GM18517 (cell line): Measurements from ENCODE around the gene SIX3.
A peak's percentile ranks its signal among the peaks of the same experiment; 100 is the strongest.

Experiments used
- ATAC-seq: cut with Tn5 transposase; IDR thresholded peaks from one replicate; pipeline ENCODE4 v1.9.1; 2021; ENCODE audit warnings: mild to moderate bottlenecking, moderate library complexity; ENCODE audit not compliant: unreplicated experiment

Gene SIX3

DNA sequence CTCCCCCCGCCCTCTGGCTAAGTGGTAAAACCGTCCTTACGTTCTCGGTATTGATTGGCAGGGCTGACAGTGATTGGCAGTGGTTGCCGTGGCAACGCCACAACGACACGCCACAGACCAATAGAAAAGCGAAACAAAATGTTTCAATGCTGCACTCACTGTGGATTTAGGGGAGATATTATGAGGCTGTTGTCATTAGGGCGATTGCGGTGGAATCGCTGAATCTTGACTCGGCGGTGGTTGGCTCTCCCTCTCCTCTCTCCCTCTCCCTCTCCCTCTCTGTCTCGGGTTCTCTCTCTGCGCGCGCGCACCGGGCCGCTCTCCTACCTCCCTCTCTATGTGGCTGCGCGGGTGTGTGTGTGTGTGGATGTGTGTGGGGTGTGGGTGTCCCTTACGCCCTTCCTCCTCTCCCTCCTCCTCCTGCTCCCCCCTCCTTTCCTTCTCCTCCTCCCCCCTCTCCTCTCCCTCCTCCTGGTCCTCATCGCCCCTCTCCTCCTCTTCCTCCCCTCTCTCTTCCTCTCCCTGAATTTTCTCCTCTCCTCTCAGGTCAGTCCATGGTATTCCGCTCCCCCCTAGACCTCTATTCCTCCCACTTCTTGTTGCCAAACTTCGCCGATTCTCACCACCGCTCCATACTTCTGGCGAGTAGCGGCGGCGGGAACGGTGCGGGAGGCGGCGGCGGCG is at the start of gene SIX3:
SIX3 (plus strand) TSS at position 152 of the 684 bp plus-strand sequence; CDS start at position 555, 403 bp downstream.
- ATAC-seq: no peak

DNA sequence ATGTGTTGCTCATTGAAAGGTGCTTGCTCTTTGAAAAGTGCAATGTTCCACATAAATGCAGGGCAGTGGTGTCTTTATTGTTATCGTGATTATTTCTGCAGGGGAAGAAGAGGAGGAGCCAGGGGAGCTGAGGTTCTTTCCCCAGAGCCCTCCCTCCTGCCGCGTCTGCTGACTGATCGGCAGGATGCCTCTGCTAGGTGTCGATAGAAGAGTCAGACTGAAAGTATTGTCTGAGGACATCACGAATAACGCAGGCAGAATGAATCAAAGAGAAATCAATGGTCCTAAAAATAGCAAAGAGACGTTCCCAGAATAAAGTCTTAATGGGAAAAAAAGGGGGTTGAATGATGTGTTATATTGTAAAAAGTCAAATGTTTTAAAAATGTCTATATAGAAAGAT is 47.4 kb upstream of the SIX3 start:
- no peak for ATAC-seq

DNA sequence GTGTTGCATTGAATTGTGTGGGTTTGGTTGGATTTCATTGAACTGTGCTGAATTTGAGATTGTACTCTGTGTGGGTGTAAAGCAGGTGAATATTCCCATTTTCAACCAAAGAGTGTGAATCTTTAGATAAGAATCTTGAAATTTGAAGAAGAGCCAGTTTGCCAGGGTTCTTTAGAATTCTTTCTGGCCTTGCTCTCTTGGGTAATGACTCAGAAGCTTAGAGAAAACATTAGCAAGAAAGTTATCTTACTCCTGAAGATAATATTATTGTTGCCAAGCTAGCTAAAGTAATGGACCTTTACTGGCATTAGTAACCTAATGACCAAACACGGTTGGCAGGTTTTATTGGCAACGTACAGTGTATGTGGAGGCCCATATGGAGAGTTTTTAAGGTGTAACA is 46.4 kb upstream of the SIX3 start:
- ATAC-seq: no peak

DNA sequence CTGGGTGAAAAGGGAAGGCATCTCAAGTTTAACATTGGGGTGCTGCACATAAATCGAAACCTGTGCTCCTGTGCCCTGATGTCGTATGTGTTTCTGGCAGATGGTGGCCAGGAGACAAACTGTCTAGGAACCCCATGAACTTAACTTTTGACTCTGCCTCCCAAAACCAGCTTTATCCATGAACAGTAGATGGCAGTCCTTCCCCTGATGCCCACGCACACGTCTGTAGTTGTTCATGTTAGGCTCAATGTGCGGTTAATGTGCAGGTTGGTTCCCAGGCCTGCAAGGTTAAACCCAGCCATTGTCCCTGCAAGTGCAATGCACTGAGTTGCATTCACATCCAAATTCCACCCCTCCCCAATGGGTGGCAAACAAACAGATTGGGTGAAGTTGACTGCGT is 44.1 kb upstream of the SIX3 start:
- ATAC-seq: no peak

DNA sequence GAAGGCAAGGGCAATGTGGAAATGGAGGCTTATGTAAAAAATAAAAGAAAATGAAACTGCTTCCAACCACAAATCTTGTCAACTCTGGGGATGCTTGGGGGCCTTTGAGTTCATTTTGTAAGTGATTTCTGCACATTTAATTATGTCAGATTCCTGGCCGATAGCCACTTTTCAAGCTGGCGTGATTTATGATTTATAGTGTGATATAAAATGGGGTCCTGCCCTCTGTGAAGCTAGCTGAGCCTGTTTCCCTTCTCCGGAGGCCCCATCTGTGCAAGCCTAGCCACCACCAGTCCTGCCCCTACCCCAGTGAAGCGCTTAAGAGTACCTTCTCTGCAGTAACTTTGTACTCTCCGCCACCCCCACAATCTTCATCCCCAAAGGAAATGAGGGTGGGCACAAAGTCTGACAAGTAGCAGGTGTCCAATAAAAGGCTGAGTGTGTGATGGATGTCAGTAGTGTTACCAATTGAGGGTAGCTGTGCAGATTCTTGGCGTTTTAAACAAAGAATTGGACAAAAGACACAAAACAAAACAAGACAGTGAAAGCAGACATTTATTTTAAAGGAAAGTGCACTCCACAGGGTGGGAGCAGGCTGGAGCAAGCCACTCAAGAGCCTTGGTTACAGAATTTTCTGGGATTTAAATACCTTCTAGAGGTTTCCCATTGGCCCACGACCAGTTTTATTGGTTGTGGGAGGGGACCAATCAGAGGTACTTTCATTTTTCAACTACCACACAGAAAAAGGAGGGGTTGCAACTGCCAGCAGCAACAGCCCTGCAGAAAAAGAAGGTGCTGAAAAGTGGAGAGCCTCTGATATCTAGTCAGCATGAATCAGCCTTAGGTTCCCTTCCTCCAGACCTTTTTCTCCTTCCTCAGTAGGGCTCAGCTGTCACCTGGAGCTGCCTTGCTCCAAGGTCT is 39.0 kb upstream of the SIX3 start:
- ATAC-seq: no peak

DNA sequence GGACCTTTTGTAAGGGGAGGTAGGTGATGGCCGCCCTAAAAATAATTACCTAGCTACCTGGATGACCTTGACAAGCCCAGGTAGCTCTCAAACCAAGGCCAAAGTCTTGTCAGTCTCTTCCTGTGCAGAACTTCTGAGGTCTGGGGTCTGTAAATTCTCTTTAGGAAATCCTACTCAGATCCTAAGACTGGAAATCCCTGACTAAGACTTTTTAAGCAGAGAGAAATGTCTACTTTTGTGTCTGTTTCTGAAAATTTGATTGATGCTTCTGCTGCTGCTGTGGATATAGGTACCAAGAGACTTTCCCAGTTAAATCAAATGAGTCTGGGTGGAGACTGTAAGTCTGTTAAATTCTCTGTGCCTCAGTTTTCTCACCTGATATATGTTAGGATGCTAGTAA is 36.9 kb upstream of the SIX3 start:
- no peak for ATAC-seq

DNA sequence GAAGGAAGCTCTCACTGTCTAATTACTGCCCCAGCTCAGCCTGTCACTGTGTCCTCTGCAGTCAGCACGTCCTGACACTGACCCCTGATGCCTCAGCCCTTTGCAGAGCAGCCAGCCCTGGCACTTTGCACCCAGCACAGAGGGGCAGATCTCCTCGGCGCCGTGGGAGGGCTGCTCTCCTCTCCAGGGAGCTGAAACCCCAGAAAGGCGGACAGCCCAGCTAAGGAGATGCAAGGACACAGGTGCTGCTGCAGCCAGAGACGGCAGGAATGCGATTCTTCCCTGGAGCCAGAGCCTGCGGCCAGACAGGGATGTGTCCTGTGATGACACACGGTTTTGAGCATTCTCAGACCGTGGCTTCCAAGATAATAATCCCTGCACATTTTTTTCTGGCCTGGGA is 34.5 kb upstream of the SIX3 start:
- ATAC-seq: no peak

DNA sequence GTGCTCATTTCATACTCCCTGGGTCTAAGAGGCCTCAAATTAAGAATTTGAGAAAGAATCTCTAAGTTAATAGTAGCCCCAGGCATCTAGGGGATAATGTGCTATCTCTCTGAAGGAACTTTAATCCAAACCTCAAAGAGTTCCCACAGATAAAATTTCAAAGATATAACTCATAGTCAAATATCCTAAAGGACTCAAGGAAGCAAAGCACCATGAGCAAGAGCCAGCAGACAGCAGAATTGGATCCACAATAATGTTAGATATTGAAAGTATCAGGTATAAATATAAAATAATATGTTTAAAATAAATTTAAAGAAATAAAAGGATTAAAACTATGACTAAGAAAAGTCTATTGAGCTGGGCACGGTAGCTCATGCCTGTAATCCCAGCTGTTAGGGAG is 31.7 kb upstream of the SIX3 start:
- no peak for ATAC-seq

DNA sequence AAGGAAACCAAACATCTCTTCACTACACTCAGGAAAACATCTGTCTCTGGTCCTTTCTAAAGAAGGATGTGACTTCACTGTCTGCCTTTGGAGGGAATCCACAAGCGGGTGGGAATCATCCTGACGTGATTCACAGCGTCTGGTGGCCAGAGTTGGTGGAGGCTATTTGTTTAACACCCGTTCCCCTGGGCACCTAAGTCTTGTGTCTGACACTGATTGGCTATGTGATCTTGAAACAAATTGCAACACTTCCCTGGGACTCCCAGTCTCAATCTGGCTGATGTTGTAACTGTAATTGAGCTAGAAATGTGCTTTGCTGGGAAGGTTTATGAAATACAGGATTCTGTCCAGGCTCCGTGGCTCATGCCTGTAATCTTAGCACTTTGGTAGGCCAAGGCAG is 28.8 kb upstream of the SIX3 start:
- no peak for ATAC-seq

DNA sequence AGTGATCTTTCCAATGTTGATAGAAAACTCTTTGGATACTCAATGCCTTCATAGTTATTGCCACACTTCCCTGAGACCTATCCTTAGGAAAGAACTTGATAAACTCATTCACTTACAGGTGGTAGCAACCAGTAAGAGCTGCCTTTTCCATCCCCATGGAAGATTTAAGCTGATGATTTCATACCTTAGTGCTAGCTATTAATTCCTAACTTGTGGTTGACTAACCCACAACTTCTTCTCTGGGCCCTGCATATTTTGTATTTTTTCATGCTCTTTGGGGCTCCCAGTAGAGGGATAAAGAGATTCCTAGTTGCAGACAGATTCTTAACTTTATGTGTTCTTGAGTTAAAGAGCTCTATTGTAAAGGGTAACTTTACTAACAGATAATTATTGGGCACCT is 25.2 kb upstream of the SIX3 start:
- no peak for ATAC-seq

DNA sequence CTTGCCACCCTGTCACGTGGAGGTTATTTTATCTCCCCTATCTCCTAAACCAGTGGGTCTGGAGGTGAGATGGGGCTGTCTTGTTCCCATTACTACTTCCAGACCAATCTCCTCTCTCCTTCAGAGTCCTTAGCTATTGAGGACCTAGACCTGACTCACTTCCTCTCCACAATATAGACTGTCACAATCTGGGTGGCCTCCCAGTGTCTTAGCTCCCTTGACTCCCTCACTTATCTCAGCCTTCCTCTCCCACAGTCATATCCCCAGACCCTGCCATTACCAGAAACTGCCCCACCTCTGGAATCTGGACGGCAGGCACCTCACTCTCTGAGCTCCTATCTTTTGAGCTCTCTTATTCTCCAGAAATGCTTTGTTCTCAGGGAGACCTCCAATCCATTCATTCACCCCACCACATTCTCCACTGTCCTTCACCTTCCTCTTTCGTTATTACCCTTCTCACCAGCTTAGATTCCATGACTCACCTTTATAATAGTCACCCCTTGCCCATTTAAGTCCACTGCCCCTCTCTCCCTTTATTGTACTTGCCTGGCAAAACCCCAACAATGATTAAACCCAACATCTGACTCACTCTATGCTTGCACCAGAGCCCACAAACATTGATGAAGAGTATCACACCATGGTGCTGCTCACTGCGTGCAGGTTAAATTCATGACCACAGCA is 23.3 kb upstream of the SIX3 start:
- peak; percentile 52 for ATAC-seq

DNA sequence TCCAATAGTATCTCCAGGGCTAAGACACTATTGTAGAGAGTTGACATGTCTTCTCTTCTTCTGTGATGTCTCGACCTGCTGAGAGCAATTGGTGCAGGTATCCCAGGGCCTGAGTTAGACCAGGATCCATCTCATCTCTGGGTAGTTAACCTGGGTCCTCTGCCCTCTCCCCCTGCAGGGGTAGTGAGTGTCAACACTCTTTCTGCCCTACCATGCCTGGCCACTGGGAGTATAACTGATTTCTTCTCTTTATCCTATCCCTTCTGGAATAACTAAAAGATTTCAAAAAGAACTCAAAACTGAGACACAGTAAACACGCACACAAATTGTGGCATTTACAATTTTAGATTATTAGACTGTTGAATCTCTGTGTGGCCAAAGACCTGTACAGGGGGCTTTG is 20.8 kb upstream of the SIX3 start:
- no peak for ATAC-seq

DNA sequence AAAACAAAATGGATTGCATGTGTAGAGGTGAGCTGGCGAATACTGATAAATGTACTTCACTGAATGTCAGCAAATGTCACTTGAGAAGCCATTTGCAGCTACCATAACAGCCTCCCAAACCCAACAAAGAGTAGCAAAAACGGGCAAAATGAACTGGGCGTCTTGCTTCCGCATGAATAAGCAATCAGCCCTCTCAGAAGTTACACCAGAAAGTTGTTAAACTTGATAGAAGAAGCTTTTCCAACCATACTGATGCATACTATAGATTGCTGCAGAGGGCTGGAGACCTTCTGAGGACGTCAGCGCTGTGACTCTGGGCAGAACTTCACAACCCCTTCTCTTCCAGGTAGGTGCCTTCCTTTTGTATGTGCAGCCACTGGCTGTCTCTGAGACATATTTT is 18.7 kb upstream of the SIX3 start:
- ATAC-seq: no peak

DNA sequence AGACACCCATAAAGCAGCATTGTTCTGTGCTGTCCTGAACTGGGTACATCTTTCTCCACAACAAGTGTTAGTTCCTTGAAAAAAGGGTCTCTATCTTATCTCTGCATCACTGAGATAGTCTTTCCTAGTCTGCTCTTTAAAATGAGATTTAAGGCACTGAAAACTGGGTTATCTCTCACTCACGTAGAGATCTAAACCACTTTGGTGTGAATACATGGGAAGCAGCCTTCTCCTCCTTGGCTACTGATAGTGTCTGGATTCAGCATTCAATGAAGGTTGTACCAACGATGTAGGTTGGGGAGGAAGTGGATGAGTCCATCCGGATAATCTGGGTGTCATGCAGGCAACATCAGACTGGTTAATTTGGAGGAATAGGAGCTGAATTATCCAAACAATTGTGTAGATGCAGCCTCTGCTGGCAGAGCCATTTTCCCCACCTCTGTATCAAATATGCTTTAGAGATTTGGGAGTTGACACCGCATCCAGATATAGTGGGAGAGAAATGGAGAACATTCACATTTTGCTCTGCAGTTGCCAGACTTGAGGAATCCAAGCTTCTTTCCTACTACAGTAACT is 15.9 kb upstream of the SIX3 start:
- ATAC-seq: no peak

DNA sequence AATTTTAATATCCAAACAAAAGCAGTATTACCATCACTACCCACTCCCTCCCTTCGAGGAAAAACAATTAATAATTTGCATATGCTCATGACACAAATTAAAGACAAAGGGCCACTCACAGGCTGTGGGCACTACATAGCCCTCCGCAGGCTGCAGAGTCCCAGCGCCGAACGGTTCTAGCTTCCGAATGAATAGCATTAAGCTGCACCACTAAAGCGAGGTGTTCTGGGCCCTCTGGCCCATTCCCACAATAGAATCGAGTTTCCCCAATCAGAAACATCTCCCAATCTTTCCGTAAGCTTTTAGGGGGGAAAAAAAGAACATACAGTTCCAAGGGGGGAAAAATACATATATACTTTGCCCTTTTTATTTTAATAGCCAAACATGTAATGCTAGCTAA is 14.5 kb upstream of the SIX3 start:
- no peak for ATAC-seq

DNA sequence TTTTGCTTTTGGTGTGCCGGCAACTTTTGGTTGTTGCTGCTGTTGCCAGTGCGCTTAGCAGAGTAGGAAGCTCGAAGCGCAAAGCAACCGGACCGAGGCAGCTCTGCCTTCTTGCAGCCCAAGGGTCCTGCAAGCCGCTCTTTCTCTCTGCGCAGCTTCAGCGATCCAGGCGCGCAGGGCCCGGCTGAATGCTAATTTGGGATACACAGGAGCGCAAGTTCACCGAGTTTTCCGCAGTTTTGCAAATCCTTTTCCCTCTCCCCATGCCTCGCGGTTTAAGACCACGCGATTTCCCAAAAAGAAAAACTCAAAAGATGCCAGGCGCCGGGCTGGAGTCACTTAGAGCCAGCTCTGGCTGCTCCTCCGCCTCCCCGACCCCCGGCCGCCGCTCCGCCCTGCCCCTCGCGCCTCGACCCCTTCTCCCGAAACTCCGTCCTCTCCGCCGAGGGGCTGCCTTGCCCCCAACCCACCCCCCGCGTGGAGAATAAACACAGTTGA is 13.5 kb upstream of the SIX3 start:
- no peak for ATAC-seq

DNA sequence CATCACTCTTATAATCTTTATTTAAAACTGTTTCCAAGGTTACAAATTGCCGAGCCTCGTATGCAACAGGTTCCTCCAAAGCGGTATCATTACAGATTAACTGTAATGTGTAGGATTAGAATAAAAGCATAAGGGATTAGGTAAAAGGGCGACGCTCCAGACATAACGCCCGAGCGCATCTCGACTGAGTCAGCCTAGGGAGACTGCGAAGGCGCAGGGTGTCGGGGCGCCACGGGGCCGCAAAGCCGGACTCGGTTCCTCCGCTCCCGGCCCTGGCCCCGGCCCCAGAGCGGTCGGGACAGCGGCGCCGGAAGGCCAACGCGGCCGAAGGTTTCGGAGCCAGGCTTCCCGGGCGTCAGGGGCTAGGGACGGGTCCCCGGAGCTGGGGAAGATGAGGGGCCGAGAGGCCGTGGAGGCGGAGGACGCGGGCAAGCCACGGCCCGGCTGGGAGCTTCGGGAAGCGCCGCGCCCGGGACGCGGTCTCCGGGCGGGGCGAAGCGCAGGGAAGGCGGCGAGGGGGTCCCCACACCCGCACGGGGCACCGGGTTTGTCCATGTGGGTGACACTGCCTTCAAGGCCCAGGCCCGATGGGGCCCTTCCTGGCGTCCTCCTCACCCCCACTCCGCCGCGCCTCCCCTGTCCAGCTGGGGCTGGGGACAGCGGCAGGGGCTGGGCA is 12.9 kb upstream of the SIX3 start:
- ATAC-seq: no peak

DNA sequence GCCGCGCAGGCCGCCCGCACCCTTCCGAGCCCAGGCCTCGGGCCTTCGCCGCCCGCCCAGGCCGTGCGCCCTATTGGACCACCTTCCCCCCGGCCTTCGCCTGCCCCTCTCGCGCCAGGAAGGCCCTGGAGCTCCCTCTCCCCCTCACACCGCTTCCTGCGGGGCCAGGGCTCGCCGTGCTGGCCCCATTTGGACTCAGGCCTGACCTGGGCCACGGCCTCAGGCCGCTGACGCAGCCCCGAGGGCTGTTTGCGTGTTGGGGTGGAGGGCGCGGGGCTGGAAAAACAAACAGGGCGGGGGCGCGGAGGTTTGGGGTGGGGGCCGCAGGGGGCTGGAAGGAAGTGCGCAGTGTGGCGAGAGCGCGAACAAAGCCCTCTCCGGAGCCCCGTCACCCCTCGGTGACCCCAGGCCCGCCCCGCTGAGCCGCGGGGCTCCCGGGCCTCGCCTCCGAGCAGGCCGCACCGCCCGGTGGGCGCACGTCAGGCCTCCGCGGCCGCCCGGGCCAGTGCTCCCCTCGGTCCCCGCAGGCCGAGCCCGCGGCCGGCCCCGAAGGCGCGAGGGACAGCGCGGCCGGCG is 12.3 kb upstream of the SIX3 start:
- ATAC-seq: no peak

DNA sequence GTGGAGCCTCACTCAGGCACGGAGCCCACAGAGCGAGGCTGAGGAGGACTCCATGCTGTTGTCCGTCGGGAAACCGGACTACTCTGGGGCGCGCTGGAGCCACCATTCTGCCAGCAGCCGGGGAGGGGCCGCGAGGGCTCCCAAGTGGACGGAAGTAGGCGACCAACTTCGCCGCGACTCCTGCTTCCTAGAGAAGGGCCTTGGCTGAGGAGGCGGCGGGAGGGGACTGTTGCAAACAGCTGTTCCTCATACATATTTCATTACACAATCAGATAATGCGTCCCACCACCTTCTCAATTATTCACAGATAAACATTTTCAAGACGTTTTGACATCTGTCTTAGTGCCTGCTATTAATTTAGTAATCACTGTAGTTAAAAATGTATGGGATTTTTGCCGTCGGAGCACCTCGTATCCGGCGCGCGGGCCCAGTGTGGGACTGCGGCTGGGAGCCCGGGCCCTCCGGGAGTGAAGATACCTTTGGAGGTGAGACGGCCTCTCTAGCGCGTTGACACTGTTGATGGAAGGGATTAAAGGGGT is 11.7 kb upstream of the SIX3 start:
- no peak for ATAC-seq
